Astrocyte (in vitro differentiated cells and primary cell): ENCODE measurements around the gene DUOXA1.

Source experiments
- CTCF ChIP-seq: IDR thresholded peaks from 2 replicates; pipeline ENCODE4 v1.5.1; 2011; ENCODE audit warnings: low read depth, mild to moderate bottlenecking, inconsistent platforms, low read length, moderate library complexity; ENCODE audit not compliant: insufficient read depth
- EZH2 ChIP-seq: IDR thresholded peaks from 2 replicates; pipeline ENCODE4 v1.6.1; 2012; ENCODE audit warnings: mild to moderate bottlenecking, low read length, inconsistent platforms; ENCODE audit not compliant: insufficient read depth

- no peak for TF ChIP-seq CTCF
- TF ChIP-seq EZH2, result no peak
Measured at GRCh38 chr15:45116006-45116481, 13.6 kb downstream of the DUOXA1 start.
